ENCODE measurements around the gene RPL3. TPM values are rescaled to one million over a fixed set of nuclear protein-coding genes. Genes with fewer than 3 reads are reported as not detected.

Gene RPL3
- total and polyA plus RNA-seq, 2 experiments from 2014 or later, result 1,044 to 2,461 TPM

DNA sequence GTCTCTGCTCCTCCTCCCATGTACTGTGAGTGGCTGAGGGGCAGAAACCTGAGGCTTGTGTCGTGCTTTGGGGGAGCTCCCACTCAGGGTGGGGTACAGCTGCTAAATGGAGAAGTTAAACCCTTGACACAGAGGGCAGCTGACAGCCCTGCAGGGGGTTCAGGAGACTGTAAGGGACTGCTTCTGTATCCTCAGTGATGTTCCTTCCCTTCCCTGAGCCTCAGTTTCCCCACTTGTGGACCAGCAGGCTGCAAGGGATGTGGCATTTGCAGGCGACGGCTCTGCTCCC is 46.0 kb upstream of the RPL3 start:
- Histone ChIP-seq H3K4me1 (ENCODE audit: insufficient read depth) (peaks cover 34% of the 10 kb centered on the region), H3K4me3 (no peak overlapping the region), H3K9me3 (ENCODE audit: low read depth) (no peaks in the 10 kb centered on the region), H3K27ac (peak overlapping the region; percentile 52), H3K79me2 (peaks cover 35% of the 10 kb centered on the region), H3K27me3 (no peaks in the 10 kb centered on the region), H3K9me2 (replicated peaks; ENCODE audit: insufficient read depth) (no peaks in the 10 kb centered on the region), H3K4me2 (no peak overlapping the region), H4K20me1 (ENCODE audit: insufficient read depth, poor library complexity, severe bottlenecking) (no peaks in the 10 kb centered on the region), H3K36me3 (replicated peaks; ENCODE audit: insufficient read depth, low read depth) (no peaks in the 10 kb centered on the region), H2AFZ (no peak overlapping the region)
- TF ChIP-seq EZH2phosphoT487 (IDR thresholded peaks at IDR 0.05; ENCODE audit: low read depth, severe bottlenecking, unreplicated experiment) (no peak), CTCF (IDR thresholded peaks at IDR 0.05; ENCODE audit: poor library complexity) (no peak), EZH2 (IDR thresholded peaks at IDR 0.05; ENCODE audit: borderline replicate concordance) (no peak)
- no peak for DNase-seq (ENCODE audit: low spot score)
- WGBS (ENCODE audit: low lambda C conversion rate, missing lambda C conversion rate), result 97% methylated on average over 3 of the region's 3 CpGs

GRCh38 chr22:39364714-39365491 is 45.5 kb upstream of the RPL3 start:
- 59% methylated on average over 11 of the region's 11 CpGs for WGBS (ENCODE audit: low lambda C conversion rate, missing lambda C conversion rate)
- peak overlapping the region; percentile 15 for H3K4me2 ChIP-seq

GRCh38 chr22:39363751-39364515 is 44.5 kb upstream of the RPL3 start:
- Histone ChIP-seq H3K9me2 (replicated peaks; ENCODE audit: insufficient read depth) (no peaks in the 10 kb centered on the region), H4K20me1 (ENCODE audit: insufficient read depth, poor library complexity, severe bottlenecking) (no peaks in the 10 kb centered on the region), H3K27ac (peak overlapping the region; percentile 52), H3K4me1 (ENCODE audit: insufficient read depth) (peaks cover 34% of the 10 kb centered on the region), H3K4me3 (no peak overlapping the region), H3K9me3 (ENCODE audit: low read depth) (no peaks in the 10 kb centered on the region), H2AFZ (no peak overlapping the region), H3K36me3 (replicated peaks; ENCODE audit: insufficient read depth, low read depth) (no peaks in the 10 kb centered on the region), H3K27me3 (no peaks in the 10 kb centered on the region), H3K4me2 (peak overlapping the region; percentile 34), H3K79me2 (peaks cover 35% of the 10 kb centered on the region)
- TF ChIP-seq CTCF (IDR thresholded peaks at IDR 0.05; ENCODE audit: poor library complexity), result no peak
- TF ChIP-seq EZH2phosphoT487 (IDR thresholded peaks at IDR 0.05; ENCODE audit: low read depth, severe bottlenecking, unreplicated experiment), result no peak
- TF ChIP-seq EZH2 (IDR thresholded peaks at IDR 0.05; ENCODE audit: borderline replicate concordance), result no peak
- DNase-seq (ENCODE audit: low spot score), result no peak
- WGBS (ENCODE audit: low lambda C conversion rate, missing lambda C conversion rate), result 45% methylated on average over 19 of the region's 19 CpGs

More at GRCh38 chr22:39364714-39365491, 45.5 kb upstream of the RPL3 start:
- H3K4me1 ChIP-seq (ENCODE audit: insufficient read depth), result peaks cover 34% of the 10 kb centered on the region
- no peak overlapping the region for H3K4me3 ChIP-seq
- peak overlapping the region; percentile 52 for H3K27ac ChIP-seq
- TF ChIP-seq CTCF (IDR thresholded peaks at IDR 0.05; ENCODE audit: poor library complexity), result peak; percentile 10
- no peak for TF ChIP-seq EZH2 (IDR thresholded peaks at IDR 0.05; ENCODE audit: borderline replicate concordance)
- peaks cover 35% of the 10 kb centered on the region for H3K79me2 ChIP-seq
- no peak overlapping the region for H2AFZ ChIP-seq
- no peaks in the 10 kb centered on the region for H3K27me3 ChIP-seq
- no peak for DNase-seq (ENCODE audit: low spot score)
- no peaks in the 10 kb centered on the region for H3K9me3 ChIP-seq (ENCODE audit: low read depth)
- H3K36me3 ChIP-seq (replicated peaks; ENCODE audit: insufficient read depth, low read depth), result no peaks in the 10 kb centered on the region
- no peaks in the 10 kb centered on the region for H4K20me1 ChIP-seq (ENCODE audit: insufficient read depth, poor library complexity, severe bottlenecking)
- no peaks in the 10 kb centered on the region for H3K9me2 ChIP-seq (replicated peaks; ENCODE audit: insufficient read depth)
